GM19397 (cell line): ENCODE results near the gene ANKRD13C.

Source experiments
- ATAC-seq: cut with Tn5 transposase; IDR thresholded peaks from one replicate; pipeline ENCODE4 v1.9.1; 2021; ENCODE audit warnings: mild to moderate bottlenecking, moderate library complexity; ENCODE audit not compliant: unreplicated experiment

ANKRD13C gene

GRCh38 chr1:70222716-70223235, 131.7 kb downstream of the ANKRD13C start:
- no peak for ATAC-seq

- peak; percentile 98 for ATAC-seq
Measured at GRCh38 chr1:70221238-70222121, 133.0 kb downstream of the ANKRD13C start, which contains the start of gene SRSF11. Gene SRSF11, plus strand, starts transcription at chr1:70221380. Its CDS starts 257 bp downstream, at chr1:70221637.

GRCh38 chr1:70220517-70221237, 133.8 kb downstream of the ANKRD13C start:
- peak; percentile 1 for ATAC-seq

- ATAC-seq: no peak
Measured at GRCh38 chr1:70220015-70220414, 134.5 kb downstream of the ANKRD13C start.

- ATAC-seq: no peak
Measured at GRCh38 chr1:70211541-70211940, 143.0 kb downstream of the ANKRD13C start.

GRCh38 chr1:70210820-70211219, 143.7 kb downstream of the ANKRD13C start:
- ATAC-seq: no peak
